GM12892 (cell line): Measurements from ENCODE around the gene KIF18B.

Experiments
- POLR2A ChIP-seq: IDR thresholded peaks from 2 replicates; pipeline ENCODE4 v1.6.1; 2011; ENCODE audit warnings: low read depth, low read length, control low read depth
- TAF1 ChIP-seq: IDR thresholded peaks from 2 replicates; pipeline ENCODE4 v1.6.1; 2011; ENCODE audit warnings: low read depth, mild to moderate bottlenecking, control low read depth, low read length, borderline replicate concordance

- TF ChIP-seq POLR2A (no peak), TAF1 (no peak)
Observed at GRCh38 chr17:44955674-44956425, 8.3 kb upstream of the KIF18B start.
